Stimulated activated CD4-positive, alpha-beta T cell treated with anti-CD3 and anti-CD28 coated beads, Interleukin-1b, Interleukin-23, amount 100 ng/mL, for 48 hours (primary cell): ENCODE data around the gene AOC3.

Experiments used
- DNase-seq: peaks from one replicate; pipeline ENCODE4 v3.0.0-alpha.2; 2020

Gene AOC3

DNA sequence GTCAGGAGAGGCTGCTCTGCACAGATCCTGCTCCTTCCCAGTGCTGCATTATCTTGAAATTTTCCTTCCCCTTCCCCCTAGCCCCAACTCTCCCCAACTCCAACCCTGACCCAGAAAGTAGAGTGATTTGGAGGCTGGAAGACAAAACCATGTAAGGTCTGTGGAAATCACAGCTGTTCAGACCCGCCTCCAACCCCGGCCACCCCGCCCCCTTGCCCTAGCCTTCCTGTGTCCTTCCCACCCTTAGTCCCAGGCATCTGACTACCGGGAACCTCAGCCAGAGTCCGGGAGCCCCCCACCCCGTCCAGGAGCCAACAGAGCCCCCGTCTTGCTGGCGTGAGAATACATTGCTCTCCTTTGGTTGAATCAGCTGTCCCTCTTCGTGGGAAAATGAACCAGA is at the start of gene AOC3:
TSS of gene AOC3 (plus strand) at position 246 of the 400 bp plus-strand sequence. CDS start at position 391, 145 bp downstream.
- no peak for DNase-seq

- no peak for DNase-seq
Measured at GRCh38 chr17:42803074-42803883, 47.7 kb upstream of the AOC3 start.

GRCh38 chr17:42804918-42805367 is 46.1 kb upstream of the AOC3 start:
- DNase-seq, result no peak

DNA sequence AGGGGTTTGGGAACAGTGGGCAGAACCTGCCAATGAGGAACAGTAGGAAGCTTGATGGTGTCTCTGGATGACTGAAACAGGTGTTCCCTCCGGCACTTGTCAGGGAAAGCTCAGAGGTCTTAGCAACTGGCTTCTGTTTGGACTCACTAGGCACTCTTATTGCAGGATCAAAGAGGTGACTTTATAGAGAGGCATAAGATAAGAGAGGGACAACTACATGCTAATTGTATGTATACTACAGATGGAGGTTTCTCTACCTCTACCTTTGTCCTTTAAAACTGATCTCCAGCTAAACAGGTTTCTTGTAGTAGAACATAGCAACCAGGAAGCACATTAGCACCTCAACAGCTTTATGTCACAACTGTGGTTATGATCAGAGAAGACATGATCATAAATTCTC is 44.8 kb upstream of the AOC3 start:
- no peak for DNase-seq

- DNase-seq, result no peak
Measured at GRCh38 chr17:42809250-42809649, 41.7 kb upstream of the AOC3 start.

GRCh38 chr17:42814633-42815399 is 36.2 kb upstream of the AOC3 start:
- DNase-seq, result no peak

- no peak for DNase-seq
Measured at GRCh38 chr17:42817866-42818265, 33.1 kb upstream of the AOC3 start.

GRCh38 chr17:42818379-42818778 is 32.6 kb upstream of the AOC3 start:
- DNase-seq, result no peak

DNA sequence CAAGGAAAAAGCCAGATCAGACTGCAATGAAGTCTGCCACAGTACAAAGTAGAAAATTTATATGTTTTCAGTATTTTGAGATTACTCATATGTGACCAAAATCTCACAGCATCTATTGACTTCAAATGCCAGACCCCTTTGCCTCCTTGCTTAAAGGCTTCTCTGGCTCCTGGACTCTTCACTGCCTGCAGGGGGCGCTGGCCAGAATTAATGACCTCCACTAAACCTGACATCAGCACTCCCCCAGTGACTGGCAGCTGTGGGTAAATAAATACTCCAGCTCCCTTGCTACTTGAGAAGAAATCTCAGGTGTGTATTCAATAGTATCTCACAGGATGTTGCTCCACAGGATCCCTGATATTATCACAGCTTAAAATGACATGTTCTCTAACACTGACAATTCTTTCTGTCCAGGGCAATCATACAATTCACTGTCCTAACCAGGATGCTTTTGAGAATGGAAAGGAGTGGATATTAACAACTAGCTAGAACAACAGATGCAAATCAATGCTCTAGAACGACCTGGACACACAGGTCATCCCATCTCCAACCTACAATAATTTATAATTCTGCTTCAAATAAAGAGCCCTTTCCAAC is 31.0 kb upstream of the AOC3 start:
- DNase-seq, result peak; percentile 76

DNA sequence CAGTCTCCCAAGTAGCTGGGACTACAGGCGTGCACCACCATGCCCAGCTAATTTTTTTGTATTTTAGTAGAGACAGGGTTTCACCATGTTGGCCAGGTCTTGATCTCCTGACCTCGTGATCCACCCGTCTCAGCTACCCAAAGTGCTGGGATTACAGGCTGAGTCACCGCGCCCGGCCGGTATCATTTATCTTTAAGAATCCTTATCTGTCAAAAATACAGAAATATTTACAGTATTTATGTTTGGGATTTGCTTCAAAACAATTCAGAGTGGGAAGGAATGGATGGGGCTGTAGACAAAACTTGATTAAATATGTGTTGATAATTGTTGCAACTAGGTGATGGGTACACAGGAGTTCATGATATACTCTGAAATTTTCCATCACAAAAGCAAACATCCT is 29.8 kb upstream of the AOC3 start:
- no peak for DNase-seq

DNA sequence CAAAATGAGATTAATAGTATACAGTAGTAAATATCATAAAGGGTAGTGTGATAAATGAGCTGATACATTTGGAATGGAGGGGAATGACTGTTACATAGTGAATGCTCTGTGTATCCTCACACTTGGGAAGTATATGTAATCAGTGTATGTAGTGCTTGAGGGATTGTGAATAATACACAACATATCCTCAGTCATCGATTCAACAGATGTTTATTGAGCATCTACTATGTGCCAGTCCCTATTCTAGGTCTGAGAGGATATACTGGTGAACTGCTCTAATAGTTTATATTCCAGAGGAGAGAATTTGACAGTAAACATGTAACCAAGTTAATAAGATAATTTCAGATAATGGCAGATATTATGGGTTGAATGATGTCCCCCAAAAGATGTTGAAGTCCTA is 23.5 kb upstream of the AOC3 start:
- DNase-seq, result no peak

- no peak for DNase-seq
Measured at GRCh38 chr17:42830971-42831370, 20.0 kb upstream of the AOC3 start.

DNA sequence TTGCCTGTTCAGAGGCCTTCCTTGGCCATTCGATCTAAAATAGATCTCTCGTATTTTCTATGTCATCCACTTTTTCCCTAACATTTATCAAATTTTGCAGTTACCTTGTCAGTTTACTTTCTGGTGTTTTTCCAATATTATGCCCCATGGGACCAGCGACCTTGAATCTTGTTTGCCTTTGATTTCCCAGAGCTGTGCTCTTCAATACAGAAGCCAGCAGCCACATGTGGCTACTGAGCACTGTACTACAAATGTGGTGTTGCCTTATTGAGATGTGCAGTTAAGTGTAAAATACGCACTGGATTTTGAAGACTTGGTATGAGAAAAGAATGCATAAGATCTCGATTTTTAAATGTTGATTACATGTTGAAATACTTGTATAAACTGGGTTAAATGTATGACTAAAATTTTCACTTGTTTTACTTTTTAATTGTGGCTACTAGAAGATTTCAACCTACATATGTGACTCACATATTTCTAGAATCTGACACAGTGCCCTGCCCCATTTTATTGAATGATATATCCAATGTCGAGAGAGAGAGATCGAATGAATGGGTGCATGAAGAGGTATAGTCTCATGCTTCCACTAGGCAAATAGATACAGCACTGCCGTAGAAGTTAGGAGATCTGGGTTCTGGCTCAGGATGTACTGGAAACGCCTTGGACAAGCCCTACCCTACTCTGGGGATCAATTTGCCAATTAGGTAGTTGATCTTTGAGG is 18.6 kb upstream of the AOC3 start:
- no peak for DNase-seq

DNA sequence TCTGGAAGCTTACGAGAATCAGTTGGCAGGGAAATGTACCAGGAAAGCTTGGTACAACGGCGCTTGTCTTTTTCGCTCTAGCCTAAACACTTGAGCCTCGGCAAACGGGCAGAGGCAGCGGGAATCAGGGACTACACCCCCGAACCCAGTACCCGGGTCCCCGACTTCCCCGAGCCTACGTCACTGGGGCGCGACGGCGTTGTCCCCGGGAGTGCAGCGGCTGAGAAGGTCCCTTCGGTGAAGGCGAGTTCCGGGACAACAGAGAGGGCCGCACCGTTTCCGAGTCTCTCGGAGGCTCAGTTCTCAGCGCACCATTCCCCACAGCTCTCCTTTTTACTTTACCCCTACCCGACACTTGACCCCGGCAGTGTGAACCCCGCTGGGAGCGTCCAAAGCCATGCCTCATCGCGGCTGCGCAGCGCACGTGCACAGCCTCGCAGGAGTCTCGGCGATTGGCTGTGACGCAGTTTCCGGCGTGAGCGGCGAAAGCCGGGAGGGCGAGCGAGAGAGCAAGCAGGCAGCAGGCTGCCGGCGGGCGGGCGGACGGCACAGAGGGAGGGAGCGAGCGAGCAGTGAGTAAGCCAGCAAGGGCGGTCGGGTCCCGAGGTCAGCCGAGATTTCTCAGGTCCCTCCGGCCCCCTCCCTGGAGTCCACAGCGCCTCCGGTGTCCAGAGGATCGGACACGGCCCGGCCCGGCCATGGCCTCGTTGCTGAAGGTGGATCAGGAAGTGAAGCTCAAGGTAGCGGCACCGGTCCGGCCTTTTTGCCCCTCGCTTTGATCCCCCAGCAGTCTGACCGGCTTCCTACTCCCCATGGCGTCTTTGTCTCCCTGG is 17.8 kb upstream of the AOC3 start, which contains the start of gene PSME3:
TSS of gene PSME3 (plus strand) at position 464 of the 833 bp plus-strand sequence. CDS start at position 699, 235 bp downstream.
- peak; percentile 89 for DNase-seq

DNA sequence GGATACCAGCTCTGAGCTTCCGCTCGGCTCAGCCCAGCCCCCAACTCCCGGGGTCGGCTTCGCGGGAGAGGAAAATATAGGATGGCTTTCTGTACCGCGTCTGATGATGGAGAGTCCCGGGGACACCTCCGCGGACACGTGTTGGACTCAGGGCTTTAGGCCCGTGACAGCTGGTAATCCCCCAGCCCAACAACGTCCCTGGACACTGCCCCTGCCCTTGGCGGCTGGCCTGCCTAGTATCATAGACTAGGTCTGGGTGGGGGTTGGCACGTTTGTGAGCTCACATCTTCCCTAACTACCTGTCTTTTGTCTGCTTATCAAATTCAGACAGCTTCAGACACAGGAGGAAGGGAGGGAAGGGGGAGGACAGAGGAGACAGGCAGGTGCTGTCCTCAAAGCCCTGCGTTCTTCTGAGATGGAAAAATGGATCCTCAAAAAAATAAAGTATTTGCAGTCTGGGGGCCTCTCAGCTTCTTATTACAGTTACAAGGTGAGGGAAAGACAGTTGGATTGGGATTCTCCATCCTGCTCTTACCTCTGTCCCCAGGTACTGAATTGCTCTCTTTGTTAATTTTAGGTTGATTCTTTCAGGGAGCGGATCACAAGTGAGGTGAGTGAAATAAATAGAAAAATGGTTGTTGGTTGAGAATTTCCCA is 17.1 kb upstream of the AOC3 start:
- no peak for DNase-seq

DNA sequence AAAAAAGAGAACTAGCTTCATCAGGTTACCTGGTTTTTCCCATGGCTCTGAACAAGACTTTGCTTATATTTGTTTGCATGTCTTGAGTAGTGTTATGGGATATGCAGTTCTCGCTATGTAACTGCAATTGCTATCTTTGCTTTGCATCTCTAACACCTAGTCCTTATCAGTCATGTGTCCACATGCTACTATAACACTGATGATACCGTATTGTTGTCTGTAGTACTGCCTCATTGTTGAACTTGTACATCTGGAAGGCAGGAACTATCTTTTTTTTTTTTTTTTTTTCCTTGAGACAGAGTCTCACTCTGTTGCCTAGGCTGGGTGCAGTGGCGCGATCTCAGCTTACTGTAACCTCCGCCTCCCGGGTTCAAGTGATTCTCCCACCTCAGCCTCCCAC is 15.3 kb upstream of the AOC3 start:
- DNase-seq, result no peak

- no peak for DNase-seq
Measured at GRCh38 chr17:42841975-42842685, 8.9 kb upstream of the AOC3 start.

- no peak for DNase-seq
Measured at GRCh38 chr17:42843358-42843934, 7.6 kb upstream of the AOC3 start.

- no peak for DNase-seq
Measured at GRCh38 chr17:42844271-42844670, 6.7 kb upstream of the AOC3 start, which contains the start of gene AOC2. Gene AOC2, plus strand, starts transcription at chr17:42844580. Its CDS starts 47 bp downstream, at chr17:42844627.
